NCI-H460 (cell line): Measurements from ENCODE around the gene TCP11L2. TPM values are rescaled to one million over a fixed set of nuclear protein-coding genes. Genes with fewer than 3 reads are reported as not detected.

ENCODE experiments used
- DNase-seq: peaks from one replicate; pipeline ENCODE4 v3.0.0-alpha.2; 2016; ENCODE audit warnings: low read depth; ENCODE audit errors: extremely low read depth
- polyA plus RNA-seq: library from polyadenylated mRNA; depleted of rRNA; stranded (reverse); fragments of >200 nt; gene quantifications from 2 replicates; pipeline ENCODE4 v1.2.3, GENCODE V29; 2014; cell fraction: nucleus; rRNA removed
- total RNA-seq: library from RNA; depleted of rRNA; stranded (reverse); fragments of >200 nt; shearing (Covaris generic); gene quantifications from 2 replicates; pipeline ENCODE4 v1.2.3, GENCODE V29; 2014; rRNA removed

Gene TCP11L2
- total RNA-seq, result 15.8 and 16.4 TPM in 2 replicates
- 1.8 and 6.3 TPM in 2 replicates for polyA plus RNA-seq

DNA sequence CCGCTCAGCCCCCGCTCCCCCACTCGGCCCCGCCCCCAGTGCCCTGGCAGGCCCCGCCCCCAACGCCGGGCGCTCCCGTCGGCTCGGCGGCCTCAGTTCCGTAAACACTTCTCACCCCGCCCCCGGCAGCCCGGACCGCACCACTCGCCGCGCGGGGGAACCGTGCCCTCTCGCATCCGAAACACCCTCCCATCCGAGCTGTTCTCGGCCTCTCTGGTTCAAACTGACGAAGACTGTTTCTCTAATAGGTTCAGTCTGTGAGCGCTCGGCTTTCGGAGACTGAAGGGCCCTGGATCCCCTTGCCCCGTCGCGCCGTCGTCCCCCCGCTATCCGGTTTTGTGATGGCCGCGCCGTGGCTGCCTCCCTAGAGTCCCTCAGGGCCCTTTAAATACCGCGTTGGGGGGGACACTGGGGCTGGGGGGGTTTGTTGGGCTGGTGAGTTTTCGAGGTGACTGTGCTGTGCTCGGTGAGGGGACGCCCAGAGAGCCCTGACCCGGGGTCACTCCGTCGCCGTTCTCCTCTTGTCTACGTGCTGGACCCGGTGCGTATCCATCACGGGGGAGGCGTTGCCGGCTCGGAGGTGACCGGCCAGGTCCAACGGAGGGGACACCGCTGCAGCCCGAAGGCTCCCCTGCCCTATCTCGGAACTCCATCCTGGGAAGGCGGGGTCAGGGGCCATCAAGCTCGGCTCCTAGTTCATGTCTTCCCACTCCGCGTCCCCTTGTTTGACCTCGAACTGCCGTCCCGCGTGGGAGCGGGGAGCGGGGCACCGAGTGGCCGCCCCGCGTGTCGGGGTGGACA lies at the start of gene TCP11L2:
TSS of gene TCP11L2 (plus strand) at position 333 of the 801 bp plus-strand sequence. CDS start 8,343 bp downstream, outside the sequence.
- DNase-seq, result peak; percentile 69

GRCh38 chr12:106254724-106255123 lies 47.8 kb upstream of the TCP11L2 start:
- no peak for DNase-seq

DNA sequence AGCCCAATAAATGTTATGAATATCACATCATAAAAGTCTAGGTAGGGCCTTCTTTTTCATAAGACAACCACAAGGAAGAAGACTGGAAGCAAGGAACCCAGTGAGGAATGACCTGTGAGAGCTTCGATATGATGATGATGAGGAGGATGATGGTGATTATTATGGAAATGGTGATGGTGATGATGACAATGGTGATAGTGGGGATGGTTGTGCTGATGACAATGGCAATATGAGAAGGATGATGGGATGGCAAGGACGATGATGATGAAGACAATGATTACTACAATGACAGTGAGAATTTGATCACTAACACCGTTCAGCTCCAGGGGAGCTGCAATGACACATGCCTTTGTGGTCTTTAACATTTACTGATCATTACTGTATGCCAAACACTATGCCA lies 47.0 kb upstream of the TCP11L2 start:
- no peak for DNase-seq

GRCh38 chr12:106255952-106256351 lies 46.6 kb upstream of the TCP11L2 start:
- DNase-seq, result no peak

DNA sequence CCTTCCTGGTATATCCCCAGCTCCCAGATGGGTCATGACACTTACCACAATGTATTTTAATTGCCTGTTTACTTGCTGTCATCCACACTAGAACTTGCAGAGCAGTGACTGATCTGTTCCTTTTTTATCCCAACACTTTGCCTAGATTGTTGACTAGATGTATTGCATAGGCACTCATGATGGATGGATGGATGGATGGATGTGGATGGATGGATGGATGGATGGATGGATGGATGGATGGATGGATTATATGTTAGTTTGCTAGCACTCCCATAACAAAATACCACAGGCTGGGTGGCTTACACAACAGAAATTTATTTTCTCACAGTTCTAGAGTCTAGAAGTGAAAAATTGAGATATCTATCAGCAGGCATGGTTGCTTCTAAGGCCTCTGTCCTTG lies 46.0 kb upstream of the TCP11L2 start:
- DNase-seq, result no peak

DNA sequence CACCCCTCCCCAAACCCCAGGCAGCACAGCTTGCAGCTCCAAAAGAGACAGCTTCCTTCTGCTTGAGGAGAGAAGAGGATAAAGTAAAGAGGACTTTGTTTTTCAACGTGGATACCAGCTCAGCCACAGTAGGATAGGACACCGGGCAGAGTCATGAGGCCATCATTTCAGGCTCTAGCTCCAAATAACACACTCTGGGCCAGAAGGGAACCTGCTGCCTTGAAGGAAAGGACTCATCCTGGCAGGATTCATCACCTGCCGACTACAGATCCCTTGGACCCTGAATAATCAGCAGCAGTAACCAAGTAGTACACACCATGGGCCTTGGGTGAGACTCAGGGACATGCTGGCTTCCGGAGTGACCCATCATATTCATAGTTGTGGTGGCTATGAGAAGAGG lies 44.3 kb upstream of the TCP11L2 start:
- DNase-seq, result no peak

DNA sequence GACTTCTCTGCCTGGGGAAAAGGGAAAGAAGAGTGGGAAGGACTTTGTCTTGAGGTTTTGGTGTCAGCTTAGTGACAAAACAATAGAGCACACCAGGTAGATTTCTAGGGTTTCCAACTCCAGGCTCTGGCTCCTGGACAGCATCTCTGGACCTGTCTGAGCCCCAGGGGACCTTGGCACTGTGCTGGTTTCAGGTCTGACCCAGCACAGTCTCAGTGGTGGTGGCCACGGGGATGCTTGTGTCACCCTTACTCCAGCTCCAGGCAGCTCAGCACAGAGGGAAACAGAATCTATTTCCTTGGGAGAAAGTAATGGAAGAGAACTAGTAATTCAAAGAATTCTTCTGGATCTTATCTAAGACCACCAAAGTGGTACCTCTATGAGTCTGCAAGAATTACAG lies 43.6 kb upstream of the TCP11L2 start:
- DNase-seq, result no peak

DNA sequence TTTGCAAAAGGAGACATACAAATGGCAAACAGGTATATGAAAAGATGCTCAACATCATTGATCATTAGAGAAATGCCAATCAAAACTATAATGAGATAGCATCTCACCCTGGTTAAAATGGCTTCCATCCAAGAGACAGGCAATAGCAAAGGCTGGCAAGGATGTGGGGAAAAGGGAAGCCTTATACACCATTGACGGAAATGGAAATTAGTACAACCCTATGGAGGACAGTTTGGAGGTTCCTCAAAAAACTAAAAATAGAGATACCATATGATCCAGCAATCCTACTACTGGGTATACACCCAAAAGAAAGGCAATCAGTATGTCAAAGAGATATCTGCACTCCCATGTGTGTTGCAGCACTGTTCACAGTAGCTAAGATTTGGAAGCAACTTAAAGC lies 37.4 kb upstream of the TCP11L2 start:
- no peak for DNase-seq

GRCh38 chr12:106267535-106267934 lies 35.0 kb upstream of the TCP11L2 start:
- no peak for DNase-seq

DNA sequence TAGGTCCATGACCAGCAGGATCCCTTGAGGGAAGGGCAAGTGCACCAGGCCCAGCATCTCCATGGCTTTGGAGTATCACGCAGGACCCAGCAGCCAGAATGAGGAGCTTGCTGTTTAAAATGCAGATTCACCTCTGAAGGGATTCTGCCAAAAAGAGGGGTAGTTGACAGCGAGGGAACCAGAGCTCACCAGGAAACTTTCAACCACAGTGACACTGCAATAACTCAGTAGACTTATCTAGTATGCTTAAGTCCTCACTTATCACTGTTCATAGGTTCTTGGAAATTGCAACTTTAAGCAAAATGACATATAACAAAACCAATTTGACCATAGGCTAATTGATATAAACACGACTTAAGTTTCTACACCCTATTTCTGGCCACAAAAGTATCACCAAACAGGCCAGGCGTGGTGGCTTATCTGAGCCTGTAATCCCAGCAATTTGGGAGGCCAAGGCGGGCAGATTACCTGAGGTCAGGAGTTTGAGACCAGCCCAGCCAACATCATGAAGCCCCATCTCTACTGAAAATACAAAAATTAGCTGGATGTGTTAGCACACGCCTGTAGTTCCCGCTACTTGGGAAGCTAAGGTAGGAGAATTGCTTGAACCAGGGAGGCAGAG lies 33.3 kb upstream of the TCP11L2 start:
- DNase-seq, result no peak

- DNase-seq, result no peak
Measured at GRCh38 chr12:106271575-106272505, 30.7 kb upstream of the TCP11L2 start.

DNA sequence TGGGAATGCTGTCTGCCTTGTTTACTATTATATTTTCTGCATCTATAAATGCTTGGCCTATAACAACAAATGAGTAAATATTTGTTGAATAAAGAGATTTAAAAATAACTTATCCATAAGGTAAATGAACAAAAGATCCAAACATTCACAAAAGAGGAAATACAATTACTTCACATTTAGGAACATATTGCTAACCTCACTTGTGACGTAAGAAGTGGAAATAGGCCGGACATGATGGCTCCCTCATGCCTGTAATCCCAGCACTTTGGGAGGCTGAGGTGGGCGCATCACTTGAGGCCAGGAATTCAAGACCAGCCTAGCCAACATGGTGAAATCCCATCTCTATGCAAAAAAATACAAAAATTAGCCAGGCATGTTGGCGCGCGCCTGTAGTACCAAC lies 29.0 kb upstream of the TCP11L2 start:
- DNase-seq, result no peak

DNA sequence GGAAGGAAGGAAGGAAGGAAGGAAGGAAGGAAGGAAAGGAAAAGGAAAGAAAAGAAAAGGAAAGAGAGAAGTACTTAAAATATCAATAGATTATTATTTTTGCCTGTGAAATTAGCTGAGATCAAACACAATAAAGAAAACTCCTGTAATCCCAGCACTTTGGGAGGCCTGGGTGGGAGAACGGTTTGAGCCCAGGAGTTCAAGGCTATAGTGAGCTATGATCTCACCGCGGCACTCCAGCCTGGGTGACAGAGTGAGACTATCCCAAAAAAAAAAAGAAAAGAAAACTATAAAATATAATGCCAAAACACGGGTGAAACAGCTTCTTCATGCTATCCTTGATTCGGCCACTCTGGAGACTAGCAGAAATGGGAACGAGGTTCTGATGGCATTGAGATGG lies 28.5 kb upstream of the TCP11L2 start:
- no peak for DNase-seq

- DNase-seq, result no peak
Measured at GRCh38 chr12:106274575-106275121, 27.9 kb upstream of the TCP11L2 start.

DNA sequence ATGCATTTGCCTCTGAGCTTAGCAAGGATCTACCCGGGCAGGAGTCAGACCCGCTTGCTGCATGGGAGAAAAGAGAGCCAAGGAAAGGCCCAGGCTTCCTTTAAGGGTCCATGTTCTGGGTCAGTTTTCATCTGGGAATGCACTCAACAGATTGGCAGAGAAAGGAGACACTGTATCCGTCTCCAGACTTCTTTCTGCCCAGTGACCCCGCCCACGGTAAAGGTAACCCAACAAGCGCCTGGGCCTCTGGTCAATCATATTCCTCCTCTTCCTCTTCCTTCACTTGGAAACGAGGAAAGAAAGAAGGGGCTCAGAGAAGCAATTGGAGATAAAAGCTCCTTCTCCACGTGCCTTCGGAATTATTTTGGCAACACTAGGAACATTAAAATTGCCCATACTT lies 27.1 kb upstream of the TCP11L2 start:
- no peak for DNase-seq

DNA sequence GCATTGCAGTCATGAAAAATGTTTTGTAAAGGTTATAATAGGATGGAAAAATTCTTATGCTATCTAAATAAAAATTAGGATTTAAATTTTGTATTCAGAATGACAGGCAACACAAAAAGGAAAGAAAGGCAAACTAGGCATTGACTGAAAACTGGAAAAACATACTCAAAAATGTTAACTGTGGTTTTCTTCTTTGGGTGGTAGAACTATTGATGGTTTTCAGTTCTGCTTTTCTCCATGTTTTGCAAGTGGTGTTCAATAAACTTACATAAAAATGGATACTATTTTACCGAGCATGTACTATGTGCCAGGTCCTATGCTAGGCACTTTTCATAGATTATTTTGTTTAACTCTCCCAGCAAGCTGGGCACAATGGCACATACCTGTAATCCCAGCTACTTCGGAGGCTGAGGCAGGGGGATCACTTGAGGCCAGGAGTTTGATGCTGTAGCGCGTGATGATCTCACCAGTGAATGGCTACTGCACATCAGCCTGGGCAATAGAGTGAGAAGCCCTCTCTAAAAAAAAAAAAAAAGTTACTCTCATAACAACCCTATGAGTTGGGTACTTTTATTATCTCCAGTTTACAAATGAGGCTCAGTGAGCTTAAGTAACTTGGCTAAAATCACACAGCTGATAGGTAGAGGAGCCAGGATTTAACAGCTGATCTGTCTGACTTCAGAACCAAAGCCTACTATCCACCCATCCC lies 26.3 kb upstream of the TCP11L2 start:
- DNase-seq, result no peak

GRCh38 chr12:106280106-106280505 lies 22.4 kb upstream of the TCP11L2 start:
- DNase-seq, result no peak

- no peak for DNase-seq
Measured at GRCh38 chr12:106281056-106281782, 21.3 kb upstream of the TCP11L2 start.

DNA sequence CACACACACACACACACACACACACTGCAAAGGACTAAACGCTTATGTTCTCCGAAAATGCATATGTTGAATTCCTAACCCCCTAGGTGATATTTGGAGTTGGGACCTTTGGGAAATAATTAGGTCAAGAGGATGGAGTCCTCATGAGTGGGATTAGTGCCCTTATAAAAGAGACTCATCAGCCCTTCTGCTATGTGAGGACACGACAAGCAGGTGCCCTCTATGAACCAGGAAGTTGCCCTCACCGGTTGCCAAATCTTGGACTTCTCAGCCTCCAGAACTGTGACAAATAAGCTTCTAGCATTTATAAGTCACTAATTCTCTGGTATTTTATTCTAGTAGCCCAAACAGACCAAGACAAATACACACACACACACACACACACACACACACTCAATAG lies 20.7 kb upstream of the TCP11L2 start:
- DNase-seq, result no peak
